GM12874 (cell line): ENCODE measurements around the gene ABCC2.

Experiments
- TF ChIP-seq, protein P1 (sequence below): IDR thresholded peaks from 2 replicates; pipeline ENCODE4 v1.5.1; 2011; ENCODE audit warnings: low read depth, mild to moderate bottlenecking, control low read depth, low read length, moderate library complexity; ENCODE audit not compliant: insufficient read depth

The ABCC2 gene

DNA sequence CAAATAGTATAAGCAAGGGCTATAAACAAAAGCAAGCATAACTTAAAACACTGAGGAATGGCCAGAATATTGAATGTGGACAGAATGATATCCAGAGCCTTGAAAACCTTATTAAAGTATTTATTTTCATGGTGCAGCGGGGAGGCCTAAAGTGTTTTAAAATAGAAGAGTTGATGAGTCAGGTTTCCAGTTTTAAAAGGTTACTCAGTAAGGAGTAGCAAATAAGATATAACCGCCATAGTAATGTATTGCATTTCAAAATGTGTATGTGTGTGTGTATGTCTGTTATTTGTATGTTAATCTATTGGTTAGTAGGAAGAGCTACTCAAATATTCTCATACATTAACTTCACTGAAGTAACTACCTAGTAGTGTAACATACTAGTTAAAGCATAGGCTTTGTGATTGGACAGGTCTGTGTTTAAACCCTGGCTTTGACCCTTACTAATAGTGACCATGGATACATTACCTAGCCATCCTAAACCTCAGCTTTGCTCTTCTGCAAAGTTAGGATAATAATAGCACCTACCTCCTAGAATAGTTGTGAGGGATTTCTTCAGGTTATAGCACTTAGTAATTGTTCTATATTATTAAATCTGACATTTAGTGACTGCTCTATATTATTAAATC lies 33.5 kb upstream of the ABCC2 start:
- TF ChIP-seq, protein P1, sequence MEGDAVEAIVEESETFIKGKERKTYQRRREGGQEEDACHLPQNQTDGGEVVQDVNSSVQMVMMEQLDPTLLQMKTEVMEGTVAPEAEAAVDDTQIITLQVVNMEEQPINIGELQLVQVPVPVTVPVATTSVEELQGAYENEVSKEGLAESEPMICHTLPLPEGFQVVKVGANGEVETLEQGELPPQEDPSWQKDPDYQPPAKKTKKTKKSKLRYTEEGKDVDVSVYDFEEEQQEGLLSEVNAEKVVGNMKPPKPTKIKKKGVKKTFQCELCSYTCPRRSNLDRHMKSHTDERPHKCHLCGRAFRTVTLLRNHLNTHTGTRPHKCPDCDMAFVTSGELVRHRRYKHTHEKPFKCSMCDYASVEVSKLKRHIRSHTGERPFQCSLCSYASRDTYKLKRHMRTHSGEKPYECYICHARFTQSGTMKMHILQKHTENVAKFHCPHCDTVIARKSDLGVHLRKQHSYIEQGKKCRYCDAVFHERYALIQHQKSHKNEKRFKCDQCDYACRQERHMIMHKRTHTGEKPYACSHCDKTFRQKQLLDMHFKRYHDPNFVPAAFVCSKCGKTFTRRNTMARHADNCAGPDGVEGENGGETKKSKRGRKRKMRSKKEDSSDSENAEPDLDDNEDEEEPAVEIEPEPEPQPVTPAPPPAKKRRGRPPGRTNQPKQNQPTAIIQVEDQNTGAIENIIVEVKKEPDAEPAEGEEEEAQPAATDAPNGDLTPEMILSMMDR = no peak

DNA sequence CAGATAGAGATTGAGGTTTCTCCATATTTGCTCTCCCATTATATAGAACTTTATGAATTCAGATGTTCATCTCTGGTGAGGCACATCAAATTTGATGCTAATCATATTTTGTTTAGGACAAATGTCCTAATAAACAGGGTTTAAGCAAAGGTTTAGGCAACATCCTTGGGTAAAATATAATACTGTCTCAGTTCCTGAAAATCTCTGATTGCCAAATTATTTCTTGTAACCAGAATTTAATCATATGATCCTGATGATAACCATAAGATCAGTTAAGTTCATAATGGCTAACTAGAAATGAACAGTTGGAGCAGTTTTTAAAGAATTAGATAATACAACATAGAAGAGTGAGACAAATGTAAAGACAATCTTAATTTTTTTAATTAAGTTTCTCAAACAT lies 31.8 kb upstream of the ABCC2 start:
- TF ChIP-seq, protein P1 = no peak

- TF ChIP-seq, protein P1 = no peak
Measured at GRCh38 chr10:99754670-99755069, 27.8 kb upstream of the ABCC2 start.

- TF ChIP-seq, protein P1 = no peak
Measured at GRCh38 chr10:99756159-99756558, 26.3 kb upstream of the ABCC2 start.

GRCh38 chr10:99758211-99758891 lies 24.1 kb upstream of the ABCC2 start:
- TF ChIP-seq, protein P1 = no peak

DNA sequence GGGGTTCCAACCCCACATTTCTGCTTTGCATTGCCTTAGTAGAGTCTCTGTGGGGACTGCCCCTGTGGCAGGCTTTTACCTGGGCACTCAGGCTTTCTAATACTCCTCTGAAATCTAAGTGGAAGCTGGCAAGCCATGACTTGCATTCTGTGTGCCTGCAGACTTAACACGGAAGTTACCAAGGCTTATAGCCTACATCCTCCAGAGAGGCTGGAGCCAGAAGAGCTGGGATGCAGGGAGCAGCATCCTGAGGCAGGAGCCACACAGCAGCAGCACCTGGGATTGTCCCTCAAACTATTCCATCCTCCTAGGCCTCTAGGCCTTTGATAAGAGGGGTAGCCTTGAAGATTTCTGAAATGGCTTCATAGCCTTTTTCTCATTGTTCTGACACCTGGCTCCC lies 22.1 kb upstream of the ABCC2 start:
- TF ChIP-seq, protein P1 = no peak

DNA sequence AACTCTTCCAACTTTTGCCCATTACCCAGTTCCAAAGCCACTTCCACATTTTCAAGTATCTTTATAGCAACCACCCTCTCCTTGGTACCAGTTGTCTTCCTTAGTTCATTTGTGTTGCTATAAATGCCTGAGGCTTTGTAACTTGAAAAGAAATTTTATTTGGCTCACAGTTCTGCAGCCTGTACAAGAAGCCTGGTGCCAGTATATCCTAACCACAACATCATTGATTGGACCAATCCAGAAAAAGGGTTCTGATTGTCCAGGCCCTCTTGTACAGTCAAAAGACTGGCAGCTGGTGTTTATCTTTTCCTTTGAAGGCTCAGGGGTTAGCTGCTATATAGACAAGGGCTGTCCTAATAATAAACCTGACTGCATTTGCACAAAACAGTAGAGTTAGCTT lies 21.1 kb upstream of the ABCC2 start:
- TF ChIP-seq, protein P1 = no peak
